Activated T-cell treated with anti-CD3 and anti-CD28 coated beads, Interleukin-2, amount 50 U/mL, for 4 hours (primary cell): ENCODE data around the gene ZBP1. TPM values are rescaled to one million over a fixed set of nuclear protein-coding genes. Genes with fewer than 3 reads are reported as not detected.

Experiments
- ATAC-seq, 2 donors: fragments of 200-7000 bp; cut with Tn5 transposase; one replicate each; pipeline ENCODE4 v1.10.0; 2021
- DNase-seq: peaks from one replicate; pipeline ENCODE4 v3.0.0-alpha.2; 2020
- H3K27me3 Mint-ChIP-seq: one replicate; pipeline ENCODE4 v1.8.0; 2021; ENCODE audit warnings: low read depth, mixed read lengths
- H3K36me3 Mint-ChIP-seq: one replicate; pipeline ENCODE4 v1.8.0; 2022; ENCODE audit warnings: mixed read lengths; ENCODE audit not compliant: insufficient read depth
- H3K4me1 Mint-ChIP-seq: one replicate; pipeline ENCODE4 v1.8.0; 2021; ENCODE audit warnings: low read depth, mixed read lengths
- H3K4me3 Mint-ChIP-seq: one replicate; pipeline ENCODE4 v1.8.0; 2021; ENCODE audit warnings: mild to moderate bottlenecking, moderate library complexity, mixed read lengths
- H3K9me3 Mint-ChIP-seq: one replicate; pipeline ENCODE4 v1.8.0; 2021; ENCODE audit warnings: mixed read lengths
- total RNA-seq, 3 donors: library from RNA; stranded (reverse); gene quantifications; one replicate each; pipeline ENCODE4 v1.2.1, GENCODE V29; 2021

The ZBP1 gene
- total RNA-seq, 3 donors from 2014 or later: 0.13 to 0.27 TPM; not detected in 1

DNA sequence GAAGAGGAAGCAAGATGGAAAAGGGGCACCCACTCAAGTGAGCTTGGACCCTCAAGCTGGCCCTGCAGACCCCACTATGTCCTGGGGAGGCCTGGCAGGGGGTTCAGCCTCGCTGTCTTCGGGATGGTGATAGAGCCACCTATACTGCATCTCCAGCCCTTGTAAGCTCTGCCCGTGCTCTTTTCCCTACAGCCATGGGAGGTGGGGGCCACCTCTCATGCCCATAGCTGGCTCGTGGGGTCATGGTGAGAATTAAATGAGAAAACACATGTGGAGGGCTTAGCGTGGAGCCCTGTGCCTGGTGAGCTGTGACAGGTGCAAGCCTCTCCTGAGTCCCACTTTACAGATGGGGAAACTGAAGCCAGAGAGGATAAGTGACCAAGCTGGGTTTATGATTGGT, 31.6 kb downstream of the ZBP1 start:
- Mint-ChIP-seq H3K9me3 (no peaks in the 10 kb centered on the region), H3K36me3 (no peaks in the 10 kb centered on the region), H3K4me1 (no peaks in the 10 kb centered on the region), H3K4me3 (no peak overlapping the region), H3K27me3 (peaks cover 11% of the 10 kb centered on the region)
- DNase-seq (no peak), ATAC-seq (no peak)

DNA sequence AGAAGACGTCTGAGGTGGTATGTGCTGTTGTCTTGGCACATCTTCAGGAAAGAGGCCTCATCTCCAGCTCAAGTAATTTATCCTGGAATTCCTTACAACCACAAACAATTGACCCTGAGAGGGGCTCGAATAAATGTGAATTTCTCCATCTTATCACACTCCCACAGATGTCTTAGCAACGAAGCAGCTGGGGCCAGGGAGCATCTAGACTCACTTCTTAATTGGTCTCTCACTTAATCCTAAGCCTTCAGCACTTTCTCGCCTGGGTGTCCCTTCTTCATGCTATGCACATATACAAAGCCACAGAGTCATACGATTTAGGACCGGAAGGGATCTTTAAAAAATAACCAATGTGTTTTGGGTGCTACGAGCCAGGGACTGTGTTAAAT, 32.2 kb downstream of the ZBP1 start:
- Mint-ChIP-seq H3K27me3 (peaks cover 14% of the 10 kb centered on the region), H3K4me3 (no peak overlapping the region), H3K4me1 (no peaks in the 10 kb centered on the region), H3K9me3 (no peaks in the 10 kb centered on the region), H3K36me3 (no peaks in the 10 kb centered on the region)
- ATAC-seq (no peak), DNase-seq (no peak)

DNA sequence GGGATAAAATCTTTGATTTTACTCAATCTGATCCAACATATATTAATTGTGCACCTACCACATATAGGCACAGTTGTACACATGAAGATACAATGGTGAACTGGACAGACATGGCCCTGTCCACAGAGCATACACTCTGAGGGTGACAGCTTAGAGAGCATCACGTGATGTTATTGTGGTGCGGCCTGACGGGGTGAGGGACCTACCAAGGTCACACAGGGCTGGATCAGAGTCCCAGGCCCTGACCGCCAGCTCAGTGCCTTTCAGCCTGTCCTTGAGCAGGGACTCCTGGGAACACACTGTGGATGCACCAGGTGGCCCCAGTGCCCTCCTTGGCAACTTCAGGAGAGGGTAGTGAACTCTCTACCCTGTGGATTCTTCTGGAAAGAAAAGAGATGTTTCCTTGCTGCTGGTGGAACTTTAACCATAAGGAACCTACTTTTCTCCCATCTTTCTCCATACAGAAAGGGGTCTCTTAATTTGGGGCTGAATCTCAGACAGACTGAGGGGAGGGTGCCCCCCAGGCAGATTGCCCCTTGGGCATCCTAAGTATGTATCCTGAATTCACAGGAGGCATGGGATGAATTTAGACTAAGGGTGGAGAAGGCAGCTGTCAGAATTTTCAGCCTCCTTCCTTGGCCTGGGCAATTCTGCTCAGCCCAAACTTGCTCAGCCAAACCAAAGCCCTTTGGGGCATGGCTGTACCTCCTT, 32.8 kb downstream of the ZBP1 start:
- Mint-ChIP-seq H3K4me1 (no peaks in the 10 kb centered on the region), H3K4me3 (no peak overlapping the region), H3K9me3 (no peaks in the 10 kb centered on the region), H3K27me3 (peaks cover 17% of the 10 kb centered on the region), H3K36me3 (no peaks in the 10 kb centered on the region)
- no peak for ATAC-seq
- no peak for DNase-seq

- Mint-ChIP-seq H3K27me3 (peaks cover 22% of the 10 kb centered on the region), H3K9me3 (no peaks in the 10 kb centered on the region), H3K4me3 (no peak overlapping the region), H3K36me3 (no peaks in the 10 kb centered on the region), H3K4me1 (no peaks in the 10 kb centered on the region)
- ATAC-seq: no peak
- no peak for DNase-seq
Measured at GRCh38 chr20:57586943-57587277, 33.3 kb downstream of the ZBP1 start.

DNA sequence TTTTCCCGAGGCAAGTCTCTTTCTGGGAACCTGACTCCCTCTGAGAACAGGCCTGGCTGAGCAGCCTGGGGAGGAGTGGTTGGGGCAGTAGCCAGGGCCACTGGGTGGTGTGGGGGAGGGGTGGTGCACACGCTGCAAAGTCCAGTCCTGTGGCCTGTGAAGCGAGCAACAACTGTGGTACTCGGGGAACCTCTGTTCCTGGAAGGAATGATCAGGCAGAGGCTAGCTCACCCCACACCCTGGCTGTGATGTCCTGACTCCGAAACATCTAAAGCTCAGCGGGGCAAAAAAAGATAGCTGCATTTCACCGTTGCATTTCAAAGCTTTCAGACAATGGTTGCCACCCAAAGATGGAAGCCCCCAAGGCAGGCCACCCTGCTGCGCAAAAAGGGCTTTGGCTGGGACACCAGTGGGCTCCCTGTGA, 33.8 kb downstream of the ZBP1 start:
- Mint-ChIP-seq H3K4me1 (no peaks in the 10 kb centered on the region), H3K27me3 (peaks cover 27% of the 10 kb centered on the region), H3K4me3 (no peak overlapping the region), H3K36me3 (no peaks in the 10 kb centered on the region), H3K9me3 (no peaks in the 10 kb centered on the region)
- DNase-seq (no peak), ATAC-seq (no peak)

DNA sequence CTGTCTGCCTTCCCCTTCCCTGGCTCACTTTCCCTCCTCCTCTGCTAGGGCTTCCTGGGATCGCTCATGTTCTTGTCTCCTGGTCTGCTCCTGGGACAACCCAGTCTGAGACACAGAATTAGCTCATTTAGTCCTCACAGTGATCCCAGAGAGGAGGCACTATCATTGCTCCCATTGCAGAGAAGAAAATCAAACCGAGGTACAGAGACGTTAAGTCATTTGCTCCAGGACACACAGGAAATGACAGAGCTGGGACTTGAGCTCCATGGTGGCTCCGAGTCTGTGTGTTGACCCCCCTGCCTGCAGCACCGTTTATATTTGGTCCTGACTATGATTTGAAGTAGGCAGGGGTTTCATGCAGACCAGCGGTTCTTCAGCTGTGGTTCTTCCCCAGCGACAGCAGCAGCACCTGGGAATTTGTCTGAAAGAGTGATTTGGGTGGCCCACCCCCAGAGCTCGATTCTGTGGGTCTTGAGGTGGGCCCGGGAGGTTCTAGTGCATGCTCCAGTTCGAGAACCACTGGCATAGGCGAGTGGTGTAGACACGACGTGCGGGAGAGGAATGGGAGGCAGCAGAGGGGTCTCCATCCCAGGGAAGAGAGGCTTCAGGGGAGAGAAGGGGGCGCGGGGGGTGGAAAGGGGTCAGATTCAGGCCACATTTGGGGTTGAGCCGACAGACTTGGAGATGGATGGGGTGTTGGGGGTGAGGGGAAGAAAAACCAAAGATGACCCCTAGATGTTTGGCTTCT, 34.6 kb downstream of the ZBP1 start:
- Mint-ChIP-seq H3K4me1 (no peaks in the 10 kb centered on the region), H3K36me3 (no peaks in the 10 kb centered on the region), H3K9me3 (no peaks in the 10 kb centered on the region), H3K27me3 (peaks cover 34% of the 10 kb centered on the region), H3K4me3 (no peak overlapping the region)
- DNase-seq: no peak
- no peak for ATAC-seq

GRCh38 chr20:57584768-57585461, 35.3 kb downstream of the ZBP1 start:
- H3K27me3 Mint-ChIP-seq: peaks cover 41% of the 10 kb centered on the region
- H3K4me1 Mint-ChIP-seq: no peaks in the 10 kb centered on the region
- ATAC-seq (no peak), DNase-seq (no peak)
- no peak overlapping the region for H3K4me3 Mint-ChIP-seq
- H3K9me3 Mint-ChIP-seq: no peaks in the 10 kb centered on the region
- H3K36me3 Mint-ChIP-seq: no peaks in the 10 kb centered on the region

DNA sequence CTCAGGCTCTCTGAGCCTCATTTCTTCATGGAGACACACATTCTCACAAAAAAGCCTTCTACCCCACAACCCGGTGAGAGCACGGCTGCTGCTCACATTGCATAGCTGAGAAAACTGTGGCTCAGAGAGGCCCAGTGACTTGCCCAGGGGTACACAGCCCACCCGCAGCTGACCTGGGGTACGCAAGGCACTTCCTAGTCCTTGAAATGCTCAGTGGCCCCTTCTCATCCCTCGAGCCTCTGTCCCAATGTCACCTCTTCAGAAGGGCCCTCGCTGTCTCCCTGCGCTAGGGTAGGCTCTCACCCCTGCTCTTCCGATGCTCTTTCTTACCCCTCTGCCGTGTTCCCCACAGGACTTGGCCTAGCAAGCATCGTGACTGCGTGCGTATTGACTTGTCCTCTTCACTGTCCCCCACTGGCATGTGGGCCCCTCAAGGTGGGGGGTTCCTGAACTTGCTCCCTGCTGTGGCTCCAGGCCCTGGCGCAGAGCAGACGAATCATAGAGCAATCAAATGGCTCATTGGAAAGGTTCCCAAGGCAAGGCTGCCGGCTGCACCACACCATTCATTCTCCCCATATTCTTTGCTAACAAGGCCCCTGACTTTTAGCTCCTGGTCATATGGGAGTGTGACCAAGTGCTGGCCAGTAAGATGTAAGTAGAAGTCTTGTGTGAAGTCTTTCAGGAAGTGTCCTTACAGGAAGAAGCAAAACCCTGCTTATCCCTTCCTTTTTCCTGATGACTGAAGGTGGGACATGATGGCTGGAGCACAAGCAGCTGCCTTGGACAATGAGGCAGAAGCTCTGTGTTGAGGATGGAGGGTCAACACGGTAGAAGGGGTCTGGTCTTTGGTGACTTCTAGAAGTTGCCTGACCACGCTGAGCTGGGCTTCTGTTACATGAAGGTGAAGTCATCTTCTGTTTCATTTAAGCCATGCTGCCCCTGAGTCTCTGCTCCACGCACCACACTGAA, 36.7 kb downstream of the ZBP1 start:
- H3K27me3 Mint-ChIP-seq: peaks cover 47% of the 10 kb centered on the region
- no peak overlapping the region for H3K4me3 Mint-ChIP-seq
- DNase-seq (no peak), ATAC-seq (no peak)
- H3K36me3 Mint-ChIP-seq: no peaks in the 10 kb centered on the region
- no peaks in the 10 kb centered on the region for H3K4me1 Mint-ChIP-seq
- no peaks in the 10 kb centered on the region for H3K9me3 Mint-ChIP-seq

GRCh38 chr20:57582432-57583288, 37.6 kb downstream of the ZBP1 start:
- ATAC-seq: no peak
- no peaks in the 10 kb centered on the region for H3K4me1 Mint-ChIP-seq
- H3K27me3 Mint-ChIP-seq: peaks cover 54% of the 10 kb centered on the region

DNA sequence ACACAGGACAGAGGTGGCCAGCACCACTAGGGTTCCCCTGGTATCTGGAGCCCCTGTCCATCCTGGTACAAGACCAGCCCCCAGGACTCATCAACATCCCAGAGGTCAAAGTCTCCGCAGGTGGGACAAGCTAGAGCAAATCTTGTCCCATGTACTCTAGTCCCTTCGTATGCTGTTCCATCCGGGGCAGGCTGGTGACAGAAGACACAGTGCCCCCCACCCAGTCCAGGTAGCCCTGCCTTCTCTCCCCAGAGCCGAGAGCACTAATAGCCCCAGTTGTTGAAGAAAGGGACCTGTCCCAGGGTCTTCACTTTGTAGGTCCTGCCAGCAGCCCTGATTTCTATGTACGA, 38.2 kb downstream of the ZBP1 start:
- Mint-ChIP-seq H3K36me3 (no peaks in the 10 kb centered on the region), H3K4me1 (no peaks in the 10 kb centered on the region), H3K27me3 (peaks cover 54% of the 10 kb centered on the region), H3K9me3 (no peaks in the 10 kb centered on the region), H3K4me3 (no peak overlapping the region)
- DNase-seq (no peak), ATAC-seq (no peak)

More at GRCh38 chr20:57582432-57583288, 37.6 kb downstream of the ZBP1 start:
- H3K36me3 Mint-ChIP-seq: no peaks in the 10 kb centered on the region
- H3K9me3 Mint-ChIP-seq: no peaks in the 10 kb centered on the region
- no peak for DNase-seq
- no peak overlapping the region for H3K4me3 Mint-ChIP-seq

DNA sequence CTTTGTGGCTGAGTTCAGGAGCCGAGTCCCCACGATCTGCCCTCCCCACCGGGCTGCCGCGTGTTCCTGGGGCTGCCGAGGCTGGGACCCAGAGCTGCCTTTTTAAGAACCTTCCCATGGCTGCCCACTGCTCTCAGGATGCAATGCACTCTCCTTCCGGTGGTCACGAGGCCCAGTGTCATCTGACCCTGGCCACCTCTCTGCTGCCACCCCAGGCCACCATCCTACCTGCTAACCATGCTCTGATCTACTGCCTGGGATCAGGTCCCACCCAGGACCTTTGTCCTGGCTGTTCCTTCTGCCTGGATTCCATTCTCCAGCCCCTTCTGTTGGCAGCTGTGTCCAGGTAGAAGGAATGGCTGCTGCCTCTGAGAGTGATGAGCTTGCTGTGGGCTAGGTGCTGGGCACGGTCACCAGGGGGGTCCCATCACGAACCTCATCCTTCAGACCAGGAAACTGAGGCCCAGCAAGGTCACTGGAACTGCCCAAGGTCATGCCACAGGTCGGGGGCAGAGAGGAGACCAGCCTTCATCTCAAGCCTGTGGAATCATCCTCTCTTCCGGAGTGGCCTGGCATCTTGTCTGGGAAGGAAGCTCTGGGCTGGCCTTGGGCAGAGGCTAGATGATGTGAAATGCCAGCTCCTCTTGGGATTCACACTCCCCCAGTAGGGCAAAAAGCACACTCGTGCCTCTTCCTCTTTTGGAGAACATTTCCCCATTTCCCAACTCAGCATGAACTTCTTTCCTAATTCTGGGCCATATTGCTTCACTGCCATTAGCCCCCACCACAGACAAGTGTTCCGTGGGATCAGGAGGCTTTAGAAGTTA, 38.8 kb downstream of the ZBP1 start:
- H3K27me3 Mint-ChIP-seq: peaks cover 52% of the 10 kb centered on the region
- H3K4me1 Mint-ChIP-seq: no peaks in the 10 kb centered on the region
- no peaks in the 10 kb centered on the region for H3K9me3 Mint-ChIP-seq
- no peak for DNase-seq
- no peak overlapping the region for H3K4me3 Mint-ChIP-seq
- no peak for ATAC-seq
- no peaks in the 10 kb centered on the region for H3K36me3 Mint-ChIP-seq

GRCh38 chr20:57580478-57581201, 39.6 kb downstream of the ZBP1 start:
- H3K4me3 Mint-ChIP-seq: no peak overlapping the region
- ATAC-seq (no peak), DNase-seq (no peak)
- H3K36me3 Mint-ChIP-seq: no peaks in the 10 kb centered on the region
- peaks cover 52% of the 10 kb centered on the region for H3K27me3 Mint-ChIP-seq
- no peaks in the 10 kb centered on the region for H3K4me1 Mint-ChIP-seq
- no peaks in the 10 kb centered on the region for H3K9me3 Mint-ChIP-seq
